Measurements from ENCODE around the gene TEK. TPM values are rescaled to one million over a fixed set of nuclear protein-coding genes. Genes with fewer than 3 reads are reported as not detected.

TEK gene
- total and polyA plus RNA-seq, 4 donors: 5.9 to 76.1 (median 24.9) TPM

GRCh38 chr9:27110181-27110580 is 1.2 kb downstream of the TEK start:
- WGBS, 2 donors: 52 to 60% methylated on average over 4 of the region's 4 CpGs
- no peak for ATAC-seq (ENCODE audit: insufficient read depth, low FRiP score)
- peaks cover 0 to 12% (median 2%) of the 10 kb centered on the region in 5 donors for H3K4me1 ChIP-seq (ENCODE audit: control insufficient read depth in 5 of 5, insufficient read depth in 5 of 5, low read length in 5 of 5)
- H3K9me3 ChIP-seq (ENCODE audit: control insufficient read depth in 4 of 4, insufficient read depth in 3 of 4, low read length in 3 of 4): no peaks in the 10 kb centered on the region
- DNase-seq: peak in 1 of 3 donors; percentile 10
- peak overlapping the region; percentile 45 to 47 for H3K27ac ChIP-seq (ENCODE audit: low read depth in 1 of 2, low read length in 1 of 2)
- H3K4me3 ChIP-seq: peak overlapping the region; percentile 42
- H3K9ac ChIP-seq (ENCODE audit: insufficient read depth in 1 of 2, low read length in 2 of 2): no peak overlapping the region
- TF ChIP-seq CTCF (IDR thresholded peaks at IDR 0.05; ENCODE audit: control extremely low read depth, extremely low read depth): no peak
- H3K27me3 ChIP-seq (ENCODE audit: control insufficient read depth in 3 of 3, insufficient read depth in 3 of 3, low read length in 2 of 3): no peaks in the 10 kb centered on the region
- no peaks in the 10 kb centered on the region for H3K36me3 ChIP-seq (ENCODE audit: control insufficient read depth in 4 of 4, insufficient read depth in 4 of 4, low read length in 4 of 4)

DNA sequence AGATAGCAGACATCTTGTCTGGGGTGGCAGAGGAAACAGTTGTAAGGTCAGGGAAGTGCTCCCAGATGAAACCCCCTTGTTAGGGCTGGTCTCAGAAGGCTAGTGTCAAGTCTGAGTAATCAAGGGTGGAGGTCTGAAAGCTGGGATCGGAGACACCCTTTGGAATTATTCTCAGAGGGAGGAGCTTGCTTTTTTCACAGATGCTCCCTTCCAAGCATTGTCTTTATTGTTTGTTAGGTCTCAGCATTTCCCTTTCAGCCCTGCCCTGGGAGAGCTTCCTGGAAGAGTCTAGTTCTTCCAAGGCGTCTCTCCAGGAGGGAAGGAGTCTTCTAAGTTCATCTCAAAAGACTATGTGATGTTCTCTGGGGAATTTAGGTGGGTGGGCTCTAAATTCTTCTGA is 3.2 kb downstream of the TEK start:
- H3K4me1 ChIP-seq (ENCODE audit: control insufficient read depth in 5 of 5, insufficient read depth in 5 of 5, low read length in 5 of 5): peaks cover 0 to 12% (median 2%) of the 10 kb centered on the region in 5 donors
- no peaks in the 10 kb centered on the region for H3K9me3 ChIP-seq (ENCODE audit: control insufficient read depth in 4 of 4, insufficient read depth in 3 of 4, low read length in 3 of 4)
- WGBS, 2 donors: 65 to 86% methylated on average over 2 of the region's 2 CpGs
- peak overlapping the region; percentile 17 to 32 for H3K27ac ChIP-seq (ENCODE audit: low read depth in 1 of 2, low read length in 1 of 2)
- ATAC-seq (ENCODE audit: insufficient read depth, low FRiP score) (no peak), DNase-seq (no peak)
- no peaks in the 10 kb centered on the region for H3K27me3 ChIP-seq (ENCODE audit: control insufficient read depth in 3 of 3, insufficient read depth in 3 of 3, low read length in 2 of 3)
- H3K9ac ChIP-seq (ENCODE audit: insufficient read depth in 1 of 2, low read length in 2 of 2): no peak overlapping the region
- no peak overlapping the region for H3K4me3 ChIP-seq
- TF ChIP-seq CTCF (IDR thresholded peaks at IDR 0.05; ENCODE audit: control extremely low read depth, extremely low read depth): no peak
- no peaks in the 10 kb centered on the region for H3K36me3 ChIP-seq (ENCODE audit: control insufficient read depth in 4 of 4, insufficient read depth in 4 of 4, low read length in 4 of 4)

DNA sequence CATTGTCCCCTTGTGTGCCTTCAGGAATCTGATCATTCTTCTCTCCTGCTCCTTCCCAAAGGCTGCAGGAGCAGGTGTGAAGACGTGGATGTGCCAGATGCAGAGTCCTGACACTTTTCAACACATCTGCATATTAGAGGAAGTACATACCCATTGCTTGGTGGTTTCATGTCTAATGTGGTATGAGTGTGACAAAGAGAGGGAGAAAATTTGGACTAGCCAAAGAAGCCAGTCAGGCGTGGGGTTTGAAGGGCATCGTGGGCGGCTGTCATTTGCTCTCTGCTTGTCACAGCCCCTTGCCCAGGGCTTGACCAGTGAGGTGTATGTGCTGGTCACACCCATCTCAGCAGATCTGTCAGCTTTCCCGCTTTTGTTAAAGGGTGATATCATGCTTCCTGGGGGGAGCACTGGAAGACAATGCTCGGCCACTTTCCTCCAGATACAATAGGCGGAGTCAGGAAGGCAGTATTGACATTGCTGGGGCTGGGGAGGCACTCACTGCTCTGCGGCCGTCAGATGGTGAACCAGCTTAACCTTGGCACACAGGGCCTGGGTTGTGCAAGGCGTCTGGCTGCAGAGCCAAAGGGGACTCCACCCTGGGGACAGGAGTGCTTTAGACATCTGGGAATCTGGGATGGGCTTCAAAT is 8.6 kb downstream of the TEK start:
- peak overlapping the region; percentile 63 to 76 for H3K27ac ChIP-seq (ENCODE audit: low read depth in 1 of 2, low read length in 1 of 2)
- peak in 2 of 3 donors; percentile 40 to 71 for DNase-seq
- WGBS, 2 donors: 45 to 67% methylated on average over 10 of the region's 10 CpGs
- no peak overlapping the region for H3K4me3 ChIP-seq
- peaks cover 0 to 10% (median 0%) of the 10 kb centered on the region in 5 donors for H3K4me1 ChIP-seq (ENCODE audit: control insufficient read depth in 5 of 5, insufficient read depth in 5 of 5, low read length in 5 of 5)
- H3K27me3 ChIP-seq (ENCODE audit: control insufficient read depth in 3 of 3, insufficient read depth in 3 of 3, low read length in 2 of 3): no peaks in the 10 kb centered on the region
- no peak for TF ChIP-seq CTCF (IDR thresholded peaks at IDR 0.05; ENCODE audit: control extremely low read depth, extremely low read depth)
- H3K9ac ChIP-seq (ENCODE audit: insufficient read depth in 1 of 2, low read length in 2 of 2): no peak overlapping the region
- H3K9me3 ChIP-seq (ENCODE audit: control insufficient read depth in 4 of 4, insufficient read depth in 3 of 4, low read length in 3 of 4): no peaks in the 10 kb centered on the region
- H3K36me3 ChIP-seq (ENCODE audit: control insufficient read depth in 4 of 4, insufficient read depth in 4 of 4, low read length in 4 of 4): no peaks in the 10 kb centered on the region
- peak; percentile 79 for ATAC-seq (ENCODE audit: insufficient read depth, low FRiP score)

GRCh38 chr9:27118916-27119315 is 9.9 kb downstream of the TEK start:
- H3K27ac ChIP-seq (ENCODE audit: low read depth in 1 of 2, low read length in 1 of 2): peak overlapping the region; percentile 45 to 46
- no peaks in the 10 kb centered on the region for H3K27me3 ChIP-seq (ENCODE audit: control insufficient read depth in 3 of 3, insufficient read depth in 3 of 3, low read length in 2 of 3)
- H3K9ac ChIP-seq (ENCODE audit: insufficient read depth in 1 of 2, low read length in 2 of 2): no peak overlapping the region
- H3K4me1 ChIP-seq (ENCODE audit: control insufficient read depth in 5 of 5, insufficient read depth in 5 of 5, low read length in 5 of 5): peaks cover 0 to 10% (median under 1%) of the 10 kb centered on the region in 5 donors
- no peak for ATAC-seq (ENCODE audit: insufficient read depth, low FRiP score)
- TF ChIP-seq CTCF (IDR thresholded peaks at IDR 0.05; ENCODE audit: control extremely low read depth, extremely low read depth): no peak
- H3K4me3 ChIP-seq: no peak overlapping the region
- no peaks in the 10 kb centered on the region for H3K36me3 ChIP-seq (ENCODE audit: control insufficient read depth in 4 of 4, insufficient read depth in 4 of 4, low read length in 4 of 4)
- no peaks in the 10 kb centered on the region for H3K9me3 ChIP-seq (ENCODE audit: control insufficient read depth in 4 of 4, insufficient read depth in 3 of 4, low read length in 3 of 4)
- DNase-seq: no peak
- WGBS, 2 donors: 75 to 87% methylated on average over 6 of the region's 6 CpGs
